ENCODE data around the gene PDGFC.

PDGFC gene

DNA sequence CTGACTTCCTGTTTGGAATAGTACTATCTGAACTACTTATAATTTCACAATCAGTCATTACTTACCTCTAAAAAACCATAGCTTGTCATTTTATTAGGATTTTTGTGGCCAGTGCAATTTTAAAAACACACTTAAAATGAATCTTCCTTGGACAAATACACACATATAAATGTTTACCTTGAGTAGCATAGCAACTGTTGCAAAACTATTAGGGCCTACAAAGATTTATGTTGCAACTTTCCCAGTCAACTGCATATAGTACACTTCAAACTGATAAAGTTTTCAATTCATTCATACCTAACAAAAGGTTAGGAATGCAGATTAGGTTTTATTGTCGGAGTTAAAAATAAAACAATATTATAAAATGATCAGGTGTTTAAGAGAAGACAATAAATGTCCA is 193.0 kb downstream of the PDGFC start:
- no peak for DNase-seq

DNA sequence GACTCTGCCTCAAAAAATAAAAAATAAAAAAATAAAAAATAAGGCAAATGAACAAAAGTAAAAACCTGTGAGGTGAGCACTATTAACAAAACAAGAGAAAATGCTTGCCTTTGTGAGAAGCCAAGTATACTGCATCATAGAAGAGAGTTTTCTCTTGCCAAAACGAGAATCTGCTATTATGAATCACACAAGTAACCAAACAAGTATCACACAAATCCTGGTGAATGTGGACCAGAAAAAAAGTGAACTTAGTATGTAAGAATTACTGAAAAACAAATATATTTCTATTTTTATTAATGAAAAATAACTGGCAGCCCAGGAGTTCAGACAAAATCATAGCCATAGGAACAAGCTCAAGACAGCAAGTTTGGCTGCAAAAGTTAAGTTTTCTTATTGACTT is 193.5 kb downstream of the PDGFC start:
- no peak for DNase-seq

DNA sequence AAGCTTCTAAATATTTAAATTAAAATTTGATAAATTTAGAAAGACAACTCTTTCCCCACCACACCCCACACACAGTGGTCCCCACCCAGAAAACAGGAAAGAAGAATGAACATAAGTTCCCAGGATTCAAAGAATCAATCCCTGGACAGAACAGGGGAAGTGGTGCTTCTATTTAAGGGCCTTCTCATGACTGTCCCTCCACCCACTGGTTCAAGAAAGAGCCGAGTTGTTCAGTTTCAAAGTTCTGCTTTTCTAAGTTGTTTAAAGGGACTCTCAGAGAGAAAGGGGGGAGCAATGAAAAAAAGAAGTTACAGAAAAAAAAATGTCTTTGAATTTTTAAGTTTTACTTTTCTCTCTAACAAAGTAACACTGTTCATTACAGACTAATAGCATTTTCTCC is 195.8 kb downstream of the PDGFC start:
- DNase-seq = no peak

DNA sequence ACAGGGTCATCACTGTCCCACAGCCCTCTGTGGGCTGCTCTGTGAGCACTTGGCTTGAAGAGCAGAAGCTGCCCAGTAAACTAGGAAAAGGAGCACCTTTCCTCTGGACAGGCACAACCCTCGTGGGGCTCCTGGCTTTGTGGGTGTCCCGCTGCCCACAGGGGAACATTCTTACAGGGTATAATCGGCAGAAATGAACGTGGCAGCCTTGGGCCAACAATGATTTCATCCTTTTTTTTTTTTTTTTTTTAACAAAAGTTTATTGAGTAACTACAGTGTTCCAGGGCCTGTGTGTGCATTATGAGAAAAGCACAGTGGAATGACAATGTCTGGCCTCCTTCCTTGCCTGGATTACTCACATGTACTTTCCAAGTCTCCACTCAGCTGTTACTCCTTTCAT is 197.2 kb downstream of the PDGFC start:
- DNase-seq = no peak

DNA sequence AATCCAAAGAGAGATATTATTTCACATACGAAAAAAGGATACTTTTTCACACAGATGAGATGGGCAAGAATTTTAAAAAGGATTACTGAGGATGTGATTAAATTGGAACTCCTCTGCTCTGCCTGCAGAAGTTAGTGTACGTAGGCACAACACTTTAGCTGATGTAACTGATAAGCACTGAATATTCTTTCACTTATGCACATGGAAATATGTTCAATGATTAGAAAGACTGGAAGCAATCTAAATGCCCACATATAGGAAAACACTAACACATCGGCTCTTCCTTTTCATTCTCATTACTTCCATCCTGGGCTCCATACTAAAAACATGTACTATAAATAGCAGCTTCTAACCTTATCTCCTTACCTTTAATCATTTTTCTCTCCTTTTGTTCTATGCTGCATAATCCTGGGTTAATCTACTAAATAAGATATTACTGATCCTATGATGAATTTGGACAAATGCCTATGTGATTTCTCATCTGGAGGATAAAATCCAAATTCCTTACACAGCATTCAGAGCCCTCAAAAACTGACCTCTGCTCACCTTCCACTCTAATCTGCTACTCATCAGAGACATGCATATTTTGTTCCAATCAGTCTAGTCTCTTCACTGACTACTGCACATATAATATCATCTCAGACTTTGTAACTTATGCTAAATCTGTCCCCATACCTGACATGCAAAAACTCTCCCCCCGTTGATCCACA is 197.8 kb downstream of the PDGFC start:
- DNase-seq = no peak

DNA sequence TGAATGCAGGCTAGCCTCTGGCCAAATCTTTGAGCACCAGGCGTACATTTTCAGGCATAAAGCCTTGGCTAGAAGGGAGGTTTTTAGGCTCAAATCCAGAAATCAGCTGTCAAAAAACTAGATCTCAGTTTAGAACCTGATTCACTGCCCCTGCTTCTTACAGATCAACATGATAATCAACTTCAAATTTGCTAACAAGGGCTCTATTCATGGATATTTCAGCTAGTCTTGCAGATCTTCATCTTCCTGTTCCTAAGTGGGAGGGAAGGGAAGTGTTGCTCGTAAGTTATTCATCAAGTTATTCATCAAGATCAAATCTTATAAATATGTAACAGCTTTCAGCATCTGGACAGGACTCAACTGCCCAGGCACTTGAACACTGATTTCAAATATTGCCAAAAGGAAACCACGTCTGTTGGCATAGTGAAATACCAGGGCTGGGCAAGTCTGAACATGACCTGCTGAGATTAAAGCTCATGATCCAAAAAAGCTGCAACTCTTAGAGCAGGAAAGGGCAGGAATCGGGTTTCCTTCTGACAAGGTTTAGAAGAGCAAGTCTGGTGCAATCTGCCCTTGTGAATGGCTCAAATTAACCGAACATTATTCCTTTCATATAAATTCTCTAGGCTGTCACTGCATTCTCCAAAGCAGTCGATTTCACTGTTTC is 200.3 kb downstream of the PDGFC start:
- no peak for DNase-seq

DNA sequence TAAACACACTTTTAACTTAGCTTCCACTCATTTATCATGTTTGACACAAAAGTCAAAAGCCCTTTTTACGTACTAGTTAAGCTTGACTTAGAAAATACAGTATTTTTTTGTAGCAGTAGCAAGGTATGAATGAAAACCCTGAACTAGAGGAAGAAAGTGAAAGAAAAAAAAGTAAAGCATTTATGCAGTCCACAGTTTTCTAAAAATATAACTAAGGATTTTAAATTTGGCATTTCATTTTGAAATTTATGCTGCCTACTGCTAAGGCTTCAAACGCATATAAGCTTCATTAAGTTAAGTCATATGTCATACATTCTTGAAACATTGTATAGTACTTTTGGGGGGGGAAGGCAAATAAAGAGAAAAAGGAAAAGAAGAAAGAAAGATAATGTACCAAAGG is 201.5 kb downstream of the PDGFC start:
- DNase-seq = no peak

DNA sequence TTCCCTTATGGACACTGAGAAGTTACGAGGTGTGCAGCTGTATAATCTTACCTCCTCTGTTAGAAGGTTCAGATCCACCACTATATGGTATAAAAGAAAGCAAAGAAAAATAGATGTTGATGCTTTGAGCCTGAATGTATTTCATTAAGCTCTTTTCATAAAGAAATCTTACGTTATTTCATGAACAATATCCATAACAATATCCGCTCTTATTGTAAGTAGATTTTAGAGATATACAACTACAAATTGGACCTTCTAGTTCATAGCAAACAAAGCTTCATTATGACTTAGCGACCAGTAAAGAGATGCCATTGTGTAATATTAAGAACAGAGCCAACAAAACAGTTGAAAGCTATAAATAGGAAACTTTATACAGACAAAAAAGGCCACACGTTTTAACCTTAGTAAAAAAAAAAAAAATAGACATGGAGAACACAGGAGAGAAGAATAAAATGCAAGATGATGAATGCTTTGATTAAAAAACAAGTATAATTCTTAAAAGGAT is 203.6 kb downstream of the PDGFC start:
- DNase-seq = no peak

DNA sequence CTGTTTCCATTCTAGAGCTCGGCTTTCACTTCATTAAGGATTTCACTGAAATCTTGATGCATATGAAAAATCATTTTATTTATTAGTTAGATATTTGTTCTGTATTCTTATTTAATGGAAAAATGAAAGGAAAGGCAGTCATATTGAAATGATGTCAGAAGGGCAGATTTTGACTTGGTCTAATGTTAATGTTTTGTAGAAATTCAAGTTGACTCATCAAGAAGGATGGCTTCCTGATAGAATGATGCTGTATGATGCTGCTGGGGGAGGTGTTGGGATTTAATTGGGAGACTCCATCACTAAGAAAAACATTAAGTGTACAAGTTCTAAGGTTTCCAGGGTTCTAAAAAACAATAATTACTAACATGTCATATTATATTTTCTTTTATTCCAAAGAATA is 204.8 kb downstream of the PDGFC start:
- no peak for DNase-seq

DNA sequence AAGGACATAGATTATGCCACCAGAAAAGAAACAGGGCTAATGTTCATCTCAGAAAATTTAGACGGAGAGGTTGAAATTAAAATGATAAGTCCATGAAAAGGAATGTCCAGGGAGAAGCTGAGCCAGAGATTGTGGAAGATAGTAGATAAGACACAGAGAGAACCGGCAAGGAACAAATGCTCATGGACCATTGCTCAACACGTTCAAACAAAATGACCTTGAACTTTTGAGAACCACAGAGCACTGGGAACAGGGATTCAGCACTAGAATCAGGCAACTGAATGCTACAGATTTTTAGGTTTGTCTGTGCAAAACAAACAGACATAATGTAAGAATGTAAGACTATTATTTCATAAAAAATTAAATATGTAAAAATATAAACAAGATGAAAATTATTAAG is 206.3 kb downstream of the PDGFC start:
- DNase-seq = no peak

DNA sequence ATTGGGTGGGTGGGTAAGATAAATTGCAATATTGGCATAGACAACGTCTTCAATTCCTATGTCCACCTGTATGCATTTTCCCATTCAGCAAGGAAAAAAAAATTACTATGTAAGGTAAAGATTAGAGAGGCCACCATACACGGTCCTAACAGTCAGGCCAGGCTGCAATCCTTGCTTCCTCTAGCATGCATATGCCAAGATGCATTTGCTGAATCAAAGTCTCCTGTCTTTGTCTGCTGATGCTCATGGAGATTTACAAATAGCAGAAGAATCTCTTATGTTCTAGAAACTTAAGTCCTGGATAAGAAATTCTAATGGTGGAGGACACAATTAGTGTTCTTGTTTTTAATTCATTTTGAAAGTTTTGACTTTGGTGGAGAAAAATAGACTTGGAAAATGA is 206.8 kb downstream of the PDGFC start:
- no peak for DNase-seq

DNA sequence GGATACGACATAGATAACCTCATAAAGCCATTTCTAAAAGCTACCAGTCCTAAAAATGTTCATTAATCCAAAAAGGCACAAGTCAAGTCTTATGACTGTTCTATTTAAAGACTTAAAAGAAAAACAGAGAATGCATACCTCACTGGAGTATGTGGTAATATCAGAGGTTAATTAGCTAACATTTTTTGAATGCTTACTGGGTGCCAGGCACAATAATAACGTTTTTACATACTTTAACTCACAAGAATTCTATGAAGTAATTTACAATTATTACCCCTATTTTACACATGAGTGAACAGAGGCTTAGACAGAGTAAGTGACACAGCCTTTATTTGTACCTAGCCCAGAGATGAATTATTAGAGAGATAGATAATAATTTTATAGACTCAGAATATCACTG is 207.5 kb downstream of the PDGFC start:
- no peak for DNase-seq

DNA sequence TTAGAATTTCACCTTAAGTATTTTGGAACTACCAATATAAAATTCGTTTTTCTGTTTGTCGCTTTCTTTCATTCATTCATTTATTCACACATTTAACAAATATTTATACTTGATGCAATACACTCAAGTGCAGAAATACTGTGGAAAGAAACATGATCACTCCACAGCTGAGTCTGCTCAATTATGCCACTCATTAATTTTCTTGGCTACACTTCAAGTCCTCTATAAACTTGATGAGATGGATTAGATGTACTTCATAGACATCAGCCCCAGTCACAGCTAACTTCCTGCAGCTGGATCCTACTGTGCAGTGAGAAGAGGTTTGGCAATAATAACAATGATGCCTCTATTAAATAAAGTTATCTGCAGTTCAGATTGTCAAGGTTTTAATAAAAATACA is 208.1 kb downstream of the PDGFC start:
- no peak for DNase-seq

DNA sequence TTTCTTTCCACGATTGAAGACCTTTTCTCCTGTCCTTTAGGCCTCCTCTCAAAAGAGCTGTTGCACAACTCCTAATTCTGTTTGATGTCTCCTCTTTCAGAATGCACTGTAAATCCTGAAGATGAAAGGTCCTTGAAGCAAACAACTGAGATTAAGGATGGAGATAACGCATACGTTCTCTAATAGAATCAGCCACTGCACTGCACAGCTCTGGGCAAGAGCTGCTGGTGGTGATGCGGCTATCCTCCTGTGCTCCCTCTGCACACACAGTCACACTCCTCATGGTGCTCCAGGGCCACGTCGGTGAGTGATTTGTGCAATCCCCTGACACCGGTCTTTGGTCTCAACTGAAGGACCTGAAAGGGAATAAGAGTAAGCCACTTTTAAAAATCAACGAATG is 208.7 kb downstream of the PDGFC start:
- no peak for DNase-seq

DNA sequence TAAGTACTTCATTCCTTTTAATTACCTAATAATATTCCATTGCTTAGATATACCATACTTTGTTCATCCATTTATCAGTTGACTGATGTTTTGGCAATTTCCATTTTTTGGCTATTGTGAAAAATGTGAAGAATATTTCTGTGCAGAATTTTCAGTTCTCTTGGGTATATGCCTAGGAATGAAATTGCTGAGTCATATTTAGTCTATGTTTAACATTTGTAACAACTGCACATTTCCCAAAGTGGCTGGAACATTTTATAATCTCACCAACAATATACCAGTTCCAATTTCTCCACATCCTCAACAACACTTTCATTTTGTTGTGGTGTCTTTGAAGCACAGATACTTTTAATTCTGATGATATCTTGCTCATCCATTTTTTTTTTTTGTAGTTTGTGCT is 215.5 kb downstream of the PDGFC start:
- DNase-seq = no peak

DNA sequence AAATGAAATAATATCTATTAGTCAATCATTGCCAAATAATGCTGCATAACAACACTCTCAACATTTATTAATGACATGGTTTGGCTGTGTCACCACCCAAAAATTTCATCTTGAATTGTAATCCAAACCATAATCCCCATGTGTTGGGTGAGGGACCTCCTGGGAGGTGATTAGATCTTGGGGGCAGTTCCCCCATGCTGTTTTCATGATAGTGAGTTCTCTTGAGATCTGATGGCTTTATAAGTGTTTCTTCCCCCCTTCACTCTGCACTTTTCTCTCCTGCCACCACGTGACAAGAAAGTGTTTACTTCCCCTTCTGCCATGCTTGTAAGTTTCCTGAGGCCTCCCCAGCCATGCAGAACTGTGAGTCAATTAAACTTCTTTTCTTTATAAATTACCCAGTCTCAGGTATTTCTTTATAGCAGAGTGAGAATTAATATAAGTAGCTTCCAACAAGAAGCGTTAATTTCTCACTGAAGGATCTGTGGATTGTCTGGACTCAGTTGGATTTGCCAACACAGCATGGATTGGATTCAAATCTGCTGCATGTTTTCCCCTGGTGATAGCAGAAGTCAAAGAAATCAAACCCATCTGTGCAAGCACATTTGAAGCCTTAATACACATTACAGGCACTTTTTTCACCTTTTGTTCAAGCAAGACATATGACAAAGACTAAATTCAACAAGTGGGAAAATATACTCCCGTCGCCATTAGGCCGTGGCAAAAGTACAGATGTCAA is 216.6 kb downstream of the PDGFC start:
- DNase-seq = no peak

DNA sequence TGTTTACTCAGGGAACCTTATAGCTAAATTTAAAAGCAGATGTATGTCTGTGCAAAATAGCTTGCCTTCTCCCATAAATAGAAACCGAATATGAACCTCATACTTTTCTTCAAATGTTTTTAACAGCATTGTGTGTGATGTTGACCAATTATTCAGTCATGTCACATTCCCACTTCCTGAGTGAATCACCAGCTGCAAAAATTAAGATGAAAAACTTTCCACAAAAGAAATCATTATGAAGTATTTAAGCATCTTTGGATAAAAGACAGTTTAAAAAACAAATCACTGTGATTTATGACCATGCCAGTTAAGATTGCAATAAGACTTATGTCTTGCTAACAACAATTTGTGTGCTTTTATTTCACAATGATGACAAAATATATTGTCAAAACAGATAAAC is 220.1 kb downstream of the PDGFC start:
- DNase-seq = no peak

DNA sequence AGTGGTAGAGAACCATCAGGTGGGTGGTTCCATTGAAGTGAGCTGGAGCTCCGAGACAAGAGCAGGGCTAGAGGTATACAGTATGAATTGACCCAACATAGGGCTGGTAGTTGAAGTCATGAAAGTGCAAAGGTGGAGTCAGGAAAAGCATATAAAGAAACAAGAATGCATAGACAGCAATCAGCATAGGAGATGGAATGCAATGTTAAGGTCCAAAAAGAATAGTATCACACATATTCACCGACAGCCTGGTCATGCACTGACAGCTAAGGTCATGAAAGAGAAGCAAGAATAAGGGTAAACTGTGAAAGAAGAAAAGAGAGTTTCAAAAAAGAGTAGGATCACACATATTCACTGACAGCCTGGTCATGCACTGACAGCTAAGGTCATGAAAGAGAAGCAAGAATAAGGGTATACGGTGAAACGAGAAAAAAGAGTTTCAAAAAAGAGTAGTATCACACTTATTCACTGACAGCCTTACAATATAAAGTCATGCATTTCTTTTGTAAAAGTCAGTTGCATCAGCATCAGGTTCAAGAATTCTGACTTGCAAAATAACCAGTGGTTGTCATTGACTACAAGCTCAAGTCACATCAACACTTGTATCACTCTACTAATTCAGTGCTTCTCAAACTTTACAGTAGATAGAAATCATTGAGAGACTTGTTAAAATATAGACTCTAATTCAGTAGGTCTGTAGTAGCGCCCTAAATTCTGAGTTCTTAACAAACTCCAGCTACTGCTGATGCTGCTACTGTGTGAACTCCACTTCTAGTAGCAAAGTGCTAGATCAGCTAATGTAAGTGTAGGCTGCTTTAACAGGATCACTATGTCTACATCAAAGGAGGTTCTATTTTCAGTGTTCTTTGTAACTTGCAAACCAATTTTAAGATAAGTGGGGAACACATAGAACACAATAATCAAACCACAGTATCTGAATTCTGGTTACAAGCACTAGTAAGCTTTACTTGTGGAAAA is 221.9 kb downstream of the PDGFC start:
- DNase-seq = no peak

DNA sequence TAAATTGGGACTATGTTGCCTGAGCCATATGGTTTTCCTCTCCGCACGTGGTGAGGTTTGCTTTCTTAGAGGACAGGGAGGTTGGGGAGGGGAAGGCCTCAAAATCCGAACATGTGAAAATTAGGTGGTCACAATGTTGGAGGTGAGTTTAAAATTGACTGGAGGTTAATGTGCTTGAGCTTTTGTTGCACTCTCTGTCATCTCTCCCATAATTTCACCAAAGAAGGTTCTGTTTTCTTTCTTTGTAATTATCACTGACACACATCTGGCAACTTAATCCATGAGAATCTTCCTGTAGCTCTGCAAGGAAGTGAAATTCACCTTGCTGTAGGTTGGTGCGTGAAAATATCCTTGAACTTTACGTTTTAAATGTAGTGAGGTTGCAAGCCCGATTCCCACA is 225.5 kb downstream of the PDGFC start:
- DNase-seq = no peak

DNA sequence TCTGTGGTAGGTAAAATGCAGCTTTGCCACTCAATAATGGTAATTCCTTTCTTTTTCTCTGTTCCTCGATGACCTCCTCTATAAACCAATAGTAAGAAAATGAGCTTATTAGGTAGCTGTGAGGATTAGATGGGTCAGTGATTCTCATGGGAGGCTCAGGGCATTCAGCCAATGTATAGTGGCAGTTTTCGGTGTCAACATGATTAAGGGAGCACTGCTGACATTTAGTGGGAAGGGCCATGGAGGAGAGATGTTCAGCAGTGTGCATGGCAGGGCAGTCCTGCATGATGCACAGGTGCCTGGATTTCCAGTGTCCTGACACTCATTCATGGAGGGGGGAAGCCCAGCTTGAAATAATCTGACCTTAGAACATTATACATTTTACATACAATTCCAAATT is 232.8 kb downstream of the PDGFC start:
- DNase-seq = no peak

DNA sequence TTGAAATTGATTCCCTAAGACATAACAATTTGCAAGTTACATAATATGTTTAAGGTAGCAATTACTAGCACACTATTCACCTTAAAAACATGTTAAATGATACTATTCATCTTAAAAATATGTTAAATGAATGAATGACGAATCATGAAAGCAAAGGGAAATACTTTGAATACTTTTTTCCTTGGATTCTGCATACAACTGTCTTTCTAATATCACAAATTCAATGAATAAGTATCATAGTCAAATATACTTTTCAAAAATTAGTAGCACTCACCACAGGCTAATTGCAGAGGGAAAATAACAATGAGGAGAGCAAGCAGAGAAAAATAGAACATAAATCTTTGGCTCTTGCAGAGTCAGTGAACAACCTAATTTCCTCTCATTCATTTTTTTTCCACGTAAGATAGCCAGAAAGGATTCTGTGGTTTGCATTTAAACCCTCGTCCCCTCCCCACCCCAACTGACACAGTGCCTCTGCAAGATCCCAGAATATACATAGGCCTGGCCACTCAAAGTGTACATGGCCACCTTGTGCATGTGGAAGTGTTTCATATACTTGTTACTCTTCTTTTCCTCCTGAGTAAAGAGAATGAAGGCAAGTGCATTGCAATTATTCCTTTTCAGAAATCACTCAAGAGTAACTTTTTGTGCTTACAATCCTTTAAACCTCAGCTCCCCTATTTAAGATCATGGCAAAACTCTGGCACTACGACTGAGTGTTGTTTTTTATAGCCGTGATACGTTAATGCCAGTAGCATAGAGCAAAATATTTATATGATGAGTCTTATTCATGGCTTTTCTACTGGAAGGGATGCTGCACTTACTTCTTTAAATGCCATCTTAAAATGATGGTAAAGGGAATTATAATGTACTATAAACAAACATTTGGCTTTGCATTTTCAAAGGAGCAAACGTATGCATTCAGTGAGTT is 236.4 kb downstream of the PDGFC start:
- DNase-seq = no peak

DNA sequence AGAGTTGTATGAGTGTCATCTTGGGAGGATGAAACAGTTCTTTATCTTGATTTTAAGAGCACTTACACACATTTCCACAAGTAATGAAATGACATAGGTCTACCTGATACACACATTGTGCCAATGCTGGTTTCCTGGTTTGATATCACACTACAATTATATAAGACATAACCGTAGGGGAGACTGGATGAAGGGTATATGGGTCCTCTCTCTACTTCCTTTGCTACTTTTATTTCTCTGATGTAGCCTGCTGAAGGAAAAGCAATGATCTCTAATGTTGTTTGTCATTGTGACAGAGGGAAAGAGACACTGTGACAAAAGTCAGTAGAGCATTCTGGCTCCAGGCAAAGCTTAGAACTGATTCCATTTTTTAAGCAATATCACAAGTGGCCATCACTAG is 238.0 kb downstream of the PDGFC start:
- DNase-seq = no peak

Measured in stimulated activated CD4-positive, alpha-beta T cell treated with anti-CD3 and anti-CD28 coated beads, Interleukin-4, amount 100 ng/mL, for 24 hours (primary cell).